GM10266 (cell line): Measurements from ENCODE around the gene ACO2.

Experiments
- DNase-seq: peaks from one replicate; pipeline ENCODE4 v3.0.0; 2012; ENCODE audit errors: extremely low spot score
- CTCF ChIP-seq: IDR thresholded peaks from 2 replicates; pipeline ENCODE4 v1.5.1; 2012; ENCODE audit warnings: mild to moderate bottlenecking, low read depth; ENCODE audit not compliant: control insufficient read depth, insufficient read depth; ENCODE audit errors: missing control alignments

Gene ACO2

GRCh38 chr22:41461901-41462300 lies 7.0 kb upstream of the ACO2 start:
- TF ChIP-seq CTCF = no peak
- no peak for DNase-seq

- DNase-seq = peak; percentile 19
- no peak for TF ChIP-seq CTCF
Measured at GRCh38 chr22:41469218-41469851, 418 bp downstream of the ACO2 start.

- TF ChIP-seq CTCF = no peak
- no peak for DNase-seq
Measured at GRCh38 chr22:41470886-41471285, 2.0 kb downstream of the ACO2 start.

GRCh38 chr22:41471568-41471967 lies 2.7 kb downstream of the ACO2 start:
- no peak for TF ChIP-seq CTCF

GRCh38 chr22:41474872-41475451 lies 6.0 kb downstream of the ACO2 start:
- DNase-seq = no peak
- no peak for TF ChIP-seq CTCF

More at GRCh38 chr22:41471568-41471967, 2.7 kb downstream of the ACO2 start:
- no peak for DNase-seq

- DNase-seq = no peak
- no peak for TF ChIP-seq CTCF
Measured at GRCh38 chr22:41478473-41478872, 9.6 kb downstream of the ACO2 start.

- peak; percentile 47 for DNase-seq
- TF ChIP-seq CTCF = no peak
Measured at GRCh38 chr22:41478891-41479521, 10.1 kb downstream of the ACO2 start.
